HG03108 (cell line): Measurements from ENCODE around the gene CTSK.
"Not testable (repeated sequence)": the region's sequence is repeated elsewhere in the genome, so short reads cannot be mapped to it uniquely, and the experiment has no call there.

Experiments used
- ATAC-seq: cut with Tn5 transposase; IDR thresholded peaks from one replicate; pipeline ENCODE4 v1.9.1; 2021; ENCODE audit warnings: moderate library complexity; ENCODE audit not compliant: unreplicated experiment

The CTSK gene

GRCh38 chr1:150807249-150808023, 624 bp downstream of the CTSK start:
- no peak for ATAC-seq

GRCh38 chr1:150805899-150806298, 2.2 kb downstream of the CTSK start:
- ATAC-seq, result no peak

DNA sequence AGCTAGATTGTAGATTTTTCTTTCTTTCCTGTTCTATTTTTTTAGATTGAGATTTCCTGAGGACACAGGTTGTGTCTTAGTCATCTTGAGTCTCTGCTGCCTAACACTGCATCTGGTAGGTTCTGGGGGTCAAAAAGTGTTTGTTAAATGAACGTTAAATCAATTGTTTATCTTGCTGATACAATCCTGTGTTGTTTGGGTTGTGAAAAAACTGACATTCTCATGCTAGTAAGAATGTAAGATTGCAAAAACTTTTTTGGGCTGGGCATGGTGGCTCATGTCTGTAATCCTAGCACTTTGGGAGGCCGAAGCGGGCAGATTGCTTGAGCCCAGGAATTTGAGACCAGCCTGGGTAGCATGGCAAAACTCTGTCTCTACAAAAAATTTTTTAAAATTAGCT, 3.4 kb downstream of the CTSK start:
- ATAC-seq, result no peak

- no peak for ATAC-seq
Observed at GRCh38 chr1:150799089-150799488, 9.0 kb downstream of the CTSK start.

DNA sequence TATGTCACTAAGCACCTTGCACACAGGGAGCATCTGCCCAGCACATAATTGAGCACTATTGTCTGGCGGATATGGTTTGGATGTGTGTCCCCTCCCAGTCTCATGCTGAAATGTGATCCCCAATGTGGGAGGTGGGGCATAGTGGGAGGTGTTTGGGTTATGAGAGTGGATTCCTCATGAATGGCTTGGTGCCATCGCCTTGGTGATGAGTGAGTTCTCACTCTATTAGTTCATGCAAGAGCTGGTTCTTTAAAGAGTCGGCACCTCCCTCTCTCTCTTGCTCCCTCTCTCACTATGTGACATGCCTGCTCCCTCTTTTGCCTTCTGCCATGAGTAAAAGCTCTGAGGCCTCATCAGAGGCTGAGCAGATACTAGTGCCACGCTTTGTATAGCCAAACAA, 9.5 kb downstream of the CTSK start:
- no peak for ATAC-seq

DNA sequence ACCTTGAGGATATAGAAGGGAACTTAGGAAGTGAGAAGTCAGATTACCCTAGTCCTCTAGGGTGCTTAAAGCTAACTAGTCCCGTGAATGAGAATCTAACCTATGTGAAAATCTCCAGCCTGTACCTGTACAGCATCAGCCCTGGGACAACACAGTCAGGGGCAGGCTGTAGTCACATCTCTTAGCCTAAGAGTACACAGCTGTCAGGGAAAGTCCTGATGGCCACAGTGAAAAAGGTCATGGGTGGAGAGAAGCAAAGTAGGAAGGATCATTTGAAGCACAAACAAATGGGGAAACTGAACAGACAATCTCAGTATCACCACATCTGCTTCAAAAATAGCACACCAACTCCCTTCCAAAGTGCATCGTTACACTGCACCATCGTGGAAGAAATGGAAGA, 11.7 kb downstream of the CTSK start:
- no peak for ATAC-seq

- ATAC-seq, result not testable (repeated sequence)
Observed at GRCh38 chr1:150793778-150794177, 14.3 kb downstream of the CTSK start.

GRCh38 chr1:150793221-150793620, 14.8 kb downstream of the CTSK start:
- no peak for ATAC-seq

DNA sequence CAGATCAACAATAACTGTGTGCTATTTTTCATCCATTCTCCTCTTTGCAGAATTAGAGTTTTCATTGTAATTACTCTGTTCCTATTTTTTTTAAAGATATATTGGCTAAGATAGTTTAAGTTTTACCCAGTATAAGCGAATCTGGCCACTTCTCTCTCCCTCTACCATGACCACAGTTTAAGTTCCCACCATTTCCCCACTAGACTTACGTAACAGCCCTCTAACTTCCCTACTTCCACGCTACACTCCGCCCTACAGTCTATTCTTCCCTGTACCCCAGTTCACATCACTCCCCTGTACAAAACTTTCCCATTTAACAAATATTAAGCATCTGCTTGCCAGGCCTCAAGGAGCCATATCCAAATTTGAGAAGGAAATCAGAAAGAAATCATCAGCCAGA, 16.5 kb downstream of the CTSK start:
- no peak for ATAC-seq

- no peak for ATAC-seq
Observed at GRCh38 chr1:150789396-150789795, 18.7 kb downstream of the CTSK start.

DNA sequence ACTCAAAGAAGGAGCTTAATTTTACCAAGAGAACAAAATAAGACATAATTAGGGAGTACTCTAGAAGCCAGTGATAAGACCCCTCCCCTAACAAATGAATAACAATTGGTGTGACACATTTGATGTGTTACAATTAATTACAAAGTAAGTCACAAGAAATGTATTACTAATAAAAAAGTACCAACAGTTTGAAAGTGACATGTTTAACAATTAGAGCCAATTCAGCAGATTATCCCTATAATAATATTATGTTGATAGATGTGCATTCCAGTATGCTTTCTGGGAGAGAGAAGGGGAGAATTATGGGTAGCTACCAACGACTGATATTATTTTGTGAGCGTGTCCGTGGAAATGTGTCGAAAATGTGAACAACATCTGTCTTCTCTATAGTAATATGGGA, 19.1 kb downstream of the CTSK start:
- no peak for ATAC-seq

DNA sequence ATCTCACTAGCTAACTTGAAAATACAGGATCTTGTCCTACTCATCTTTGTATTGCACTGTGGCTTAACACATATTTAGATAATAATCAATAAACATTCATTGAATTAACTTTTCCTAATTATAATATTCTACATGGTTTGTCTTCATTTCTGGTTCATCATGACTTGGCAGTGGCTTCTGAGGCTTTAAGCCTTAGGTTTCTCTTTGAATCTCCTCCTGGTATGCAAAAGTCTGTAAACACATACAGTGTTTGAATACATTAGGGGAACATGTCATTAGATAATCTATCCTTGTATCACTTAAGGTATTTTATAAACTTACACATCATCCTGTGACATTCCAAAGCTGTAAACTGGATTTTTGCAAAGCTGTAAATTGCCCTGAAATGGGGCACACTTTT, 20.6 kb downstream of the CTSK start:
- no peak for ATAC-seq

DNA sequence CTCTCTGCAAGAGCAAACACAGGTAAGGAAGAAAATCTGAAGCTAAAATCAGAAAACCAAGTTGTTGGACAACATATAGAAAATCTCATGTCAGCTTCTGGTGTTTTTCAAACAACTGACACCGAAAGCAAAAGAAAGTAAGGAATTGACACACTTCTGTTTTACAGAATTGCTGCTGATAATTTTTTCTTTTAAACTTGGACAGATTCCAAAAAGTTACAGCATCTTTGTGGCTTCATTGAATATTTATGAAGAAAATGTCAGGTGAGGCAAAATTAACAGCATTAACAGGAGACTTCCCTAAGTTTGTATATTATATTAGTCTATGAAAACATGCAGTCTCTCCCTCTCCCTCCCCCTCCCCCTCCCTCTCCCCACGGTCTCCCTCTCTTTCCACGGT, 27.6 kb downstream of the CTSK start:
- ATAC-seq, result no peak

GRCh38 chr1:150778409-150778808, 29.7 kb downstream of the CTSK start:
- no peak for ATAC-seq

DNA sequence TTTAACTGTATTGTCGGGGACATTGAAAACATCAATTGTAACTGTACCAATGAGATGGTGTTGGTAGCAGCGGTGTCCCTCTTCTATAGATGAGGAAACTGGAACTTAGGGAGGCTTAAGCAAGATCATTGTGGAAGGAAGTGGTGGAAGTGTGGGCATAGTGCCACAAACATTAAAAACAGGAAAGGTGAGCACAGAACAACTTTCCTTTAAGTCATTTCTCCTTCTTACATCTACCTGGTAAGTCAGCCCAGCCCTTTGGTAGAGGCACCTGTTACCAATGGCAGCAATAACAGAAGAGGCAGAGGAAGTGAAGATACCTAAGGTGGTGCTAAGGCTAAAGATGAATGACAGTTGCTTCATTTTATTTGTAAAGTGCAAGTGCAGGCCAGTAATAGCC, 30.5 kb downstream of the CTSK start:
- ATAC-seq, result no peak

DNA sequence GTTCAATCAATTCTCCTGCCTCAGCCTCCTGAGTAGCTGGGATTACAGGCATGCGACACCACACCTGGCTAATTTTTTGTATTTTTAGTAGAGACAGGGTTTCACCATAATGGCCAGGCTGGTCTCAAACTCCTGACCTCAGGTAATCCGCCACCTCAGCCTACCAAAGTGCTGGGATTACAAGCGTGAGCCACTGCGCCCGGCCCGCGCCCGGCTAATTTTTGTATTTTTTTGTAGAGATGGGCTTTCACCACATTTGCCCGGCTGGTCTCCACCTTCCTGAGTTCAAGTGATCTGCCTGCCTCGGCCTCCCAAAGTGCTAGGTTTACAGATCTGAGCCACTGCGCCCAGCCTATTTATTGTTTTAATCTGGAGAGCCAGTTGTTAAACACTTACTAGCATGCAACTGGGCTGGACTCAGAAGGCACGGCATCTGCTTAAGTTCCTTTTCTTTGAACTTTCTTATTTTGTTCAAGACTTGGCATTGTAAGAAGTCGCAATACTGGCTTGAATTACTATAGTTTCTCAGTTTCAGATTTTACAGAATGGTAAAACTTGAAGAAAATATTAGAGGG, 32.0 kb downstream of the CTSK start:
- not testable (repeated sequence) for ATAC-seq

- ATAC-seq, result no peak
Observed at GRCh38 chr1:150775276-150775675, 32.8 kb downstream of the CTSK start.

DNA sequence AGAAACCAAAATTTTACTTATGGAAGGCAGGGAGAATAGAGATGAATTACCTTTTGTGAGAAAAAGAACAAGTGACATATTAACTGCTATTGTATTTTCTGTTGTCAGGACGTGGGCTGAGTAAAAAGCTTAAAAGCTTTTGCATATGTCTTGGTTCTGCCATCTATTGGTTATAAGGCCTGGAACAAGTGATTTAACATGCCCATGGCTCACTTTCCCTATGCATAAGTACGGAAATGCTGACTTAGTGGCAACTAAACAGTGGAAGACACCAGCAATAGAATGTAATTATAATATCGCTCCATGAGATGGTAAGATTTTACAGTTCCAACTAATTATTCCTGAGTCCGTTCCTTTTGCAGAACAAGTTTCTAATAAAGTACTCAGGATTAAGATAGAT, 35.7 kb downstream of the CTSK start:
- no peak for ATAC-seq

GRCh38 chr1:150767704-150768103, 40.4 kb downstream of the CTSK start:
- not testable (repeated sequence) for ATAC-seq

GRCh38 chr1:150765977-150766301, 42.1 kb downstream of the CTSK start:
- ATAC-seq, result peak; percentile 8

DNA sequence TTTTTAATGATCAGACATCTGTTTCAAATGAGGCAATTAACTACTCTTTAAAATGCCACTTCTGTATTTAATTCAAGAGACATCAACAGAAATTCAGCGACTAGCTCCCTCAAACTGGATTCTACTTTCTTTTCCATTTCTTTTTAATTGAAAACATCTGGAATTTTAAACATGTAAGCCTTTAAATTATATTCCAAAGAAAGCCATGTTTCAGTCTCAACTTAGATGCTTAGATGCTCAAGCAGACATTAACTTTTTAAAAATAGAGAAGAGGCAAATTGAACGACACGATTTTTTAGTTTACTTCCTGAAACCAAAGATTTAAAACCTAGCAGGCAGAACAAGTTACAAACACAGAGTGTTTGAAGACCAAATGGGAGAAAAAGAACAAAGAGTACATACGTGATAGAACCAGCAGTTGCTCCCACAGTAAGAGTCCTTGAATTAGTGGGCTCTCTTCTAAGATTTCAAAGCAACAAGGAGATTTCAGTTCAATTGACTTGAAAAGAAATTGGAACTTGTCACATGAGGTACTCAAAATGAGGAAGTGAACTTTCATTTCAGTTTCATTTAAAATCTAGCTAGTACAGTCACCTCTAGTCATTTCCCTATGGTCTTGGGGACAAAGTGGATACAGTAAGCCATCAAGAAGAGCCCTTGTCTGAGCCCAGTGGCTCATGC, 42.6 kb downstream of the CTSK start, which contains the start of gene CTSS:
Gene CTSS, minus strand, starts transcription at position 483 of the 681 bp plus-strand sequence. CDS start 1,015 bp downstream, outside the sequence.
- ATAC-seq, result peak; percentile 85

DNA sequence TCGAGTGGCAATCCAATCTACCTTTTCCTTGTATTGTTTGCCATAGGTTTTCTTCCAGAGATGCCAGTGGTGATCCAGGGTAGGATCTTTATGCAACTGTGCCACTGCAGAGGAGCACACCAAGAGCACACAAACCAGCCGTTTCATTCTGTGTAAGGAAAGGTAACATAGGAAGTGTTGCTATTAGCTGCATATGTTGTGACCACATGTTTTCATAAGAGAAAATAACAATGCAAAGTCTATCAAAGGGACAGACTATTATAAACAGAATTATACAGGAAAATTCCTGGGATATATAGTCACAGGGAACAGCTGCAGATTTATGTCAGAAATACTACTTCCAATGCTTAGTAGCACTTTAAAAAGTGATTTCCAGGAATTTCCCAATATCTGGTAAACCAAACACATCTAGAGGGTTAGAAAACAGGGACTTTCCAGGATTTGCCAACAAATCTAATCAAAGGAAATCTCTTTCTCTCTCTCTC, 43.4 kb downstream of the CTSK start:
- no peak for ATAC-seq
